H1 (cell line): ENCODE measurements around the gene ERGIC3. TPM values are rescaled to one million over a fixed set of nuclear protein-coding genes. Genes with fewer than 3 reads are reported as not detected.

Experiments
- CTCF ChIA-PET: fragments of 300-600 bp; sonication (Branson Sonifier 250); formaldehyde crosslinking; loops from one replicate; lab custom pipeline; 2021; ENCODE audit not compliant: partially characterized antibody; lab: Charles Lee
- POLR2A ChIA-PET: fragments of 300-600 bp; sonication (Branson Sonifier 250); formaldehyde crosslinking; loops from one replicate; lab custom pipeline; 2021; ENCODE audit warnings: inconsistent platforms; ENCODE audit not compliant: partially characterized antibody; lab: Charles Lee
- DNase-seq, 2 experiments: peaks; one replicate each; pipeline versions ENCODE4 v3.0.0 to v3.0.0-alpha.2; 2010 to 2022; ENCODE audit warnings: low spot score in 2 of 2, low read depth in 1 of 2, mixed read lengths in 1 of 2
- FAIRE-seq: peaks from 2 replicates; lab custom pipeline; 2011; peaks lifted over from hg19 to GRCh38; lab: Jason Lieb, UNC
- H2AFZ ChIP-seq: 2 replicates; pipeline ENCODE4 v1.8.1; 2012; ENCODE audit warnings: low read length, inconsistent platforms
- H2AK5ac ChIP-seq: 2 replicates; pipeline ENCODE4 v1.6.1; 2013; ENCODE audit warnings: low read depth, low read length
- H2BK120ac ChIP-seq: replicated peaks from 2 replicates; pipeline ENCODE3; 2013; ENCODE audit warnings: low read depth, low read length, inconsistent platforms
- H2BK12ac ChIP-seq: 2 replicates; pipeline ENCODE4 v1.6.1; 2013; ENCODE audit warnings: low read depth, low read length
- H2BK15ac ChIP-seq: 2 replicates; pipeline ENCODE4 v1.6.1; 2013; ENCODE audit warnings: low read length
- H2BK20ac ChIP-seq: 2 replicates; pipeline ENCODE4 v1.6.1; 2013; ENCODE audit warnings: low read length
- H2BK5ac ChIP-seq: 2 replicates; pipeline ENCODE4 v1.6.1; 2013; ENCODE audit warnings: low read depth, low read length
- H3K14ac ChIP-seq: 2 replicates; pipeline ENCODE4 v1.6.1; 2013; ENCODE audit warnings: inconsistent platforms; ENCODE audit not compliant: insufficient read length
- H3K18ac ChIP-seq: 2 replicates; pipeline ENCODE4 v1.6.1; 2013; ENCODE audit warnings: low read length; ENCODE audit errors: extremely low read depth
- H3K23ac ChIP-seq: 2 replicates; pipeline ENCODE4 v1.6.1; 2013; ENCODE audit warnings: inconsistent platforms; ENCODE audit not compliant: insufficient read length
- H3K23me2 ChIP-seq: 2 replicates; pipeline ENCODE4 v1.6.1; 2013; ENCODE audit warnings: low read depth, low read length
- H3K27ac ChIP-seq: 2 replicates; pipeline ENCODE4 v1.6.1; 2011; ENCODE audit warnings: low read depth, low read length, inconsistent platforms
- H3K27me3 ChIP-seq, 4 experiments: replicated peaks in 1 of 4; 1 replicate in 1 of 4; 2 replicates in 3 of 4; pipeline versions ENCODE4 v1.6.1 to v1.8.1; 2011 to 2013; ENCODE audit warnings: low read length in 3 of 4, mild to moderate bottlenecking in 3 of 4, inconsistent platforms in 2 of 4, mixed read lengths in 2 of 4, moderate library complexity in 1 of 4; ENCODE audit not compliant: control insufficient read depth in 3 of 4, insufficient read depth in 3 of 4; ENCODE audit errors: extremely low read depth in 1 of 4
- H3K36me3 ChIP-seq, 4 experiments: 2 replicates each; pipeline versions ENCODE4 v1.6.1 to v1.8.1; 2011 to 2013; ENCODE audit warnings: mild to moderate bottlenecking in 4 of 4, low read length in 3 of 4, moderate library complexity in 2 of 4, control low read depth in 1 of 4, inconsistent platforms in 1 of 4; ENCODE audit not compliant: insufficient read depth in 4 of 4, control insufficient read depth in 2 of 4
- H3K4ac ChIP-seq: replicated peaks from 2 replicates; pipeline ENCODE3; 2013; ENCODE audit warnings: low read length, low read depth, mixed read lengths, inconsistent platforms; ENCODE audit not compliant: insufficient read length
- H3K4me1 ChIP-seq, 4 experiments: replicated peaks in 1 of 4; 1 replicate in 1 of 4; 2 replicates in 3 of 4; pipeline versions ENCODE4 v1.6.1 to v1.8.1; 2011 to 2013; ENCODE audit warnings: low read length in 3 of 4, inconsistent platforms in 2 of 4, mixed read lengths in 1 of 4; ENCODE audit not compliant: insufficient read depth in 4 of 4, control insufficient read depth in 3 of 4
- H3K4me2 ChIP-seq, 2 experiments: 2 replicates each; pipeline versions ENCODE4 v1.6.1 to v1.8.1; 2011 to 2013; ENCODE audit warnings: low read depth in 2 of 2, low read length in 2 of 2, control low read depth in 1 of 2, inconsistent platforms in 1 of 2, mild to moderate bottlenecking in 1 of 2; ENCODE audit not compliant: insufficient read depth in 1 of 2
- H3K4me3 ChIP-seq, 4 experiments: fragments of 200-600, 300-600 bp in 1 of 4; sonication (generic), shearing (Covaris generic), sonication (Bioruptor Twin) in 1 of 4; 2 replicates each; pipeline versions ENCODE4 v1.5.1 to v1.8.1; 2011 to 2016; ENCODE audit warnings: low read length in 4 of 4, low read depth in 3 of 4, control low read depth in 2 of 4, inconsistent platforms in 2 of 4, mild to moderate bottlenecking in 2 of 4, mixed read lengths in 1 of 4, moderate library complexity in 1 of 4; ENCODE audit not compliant: insufficient read depth in 2 of 4; ENCODE audit errors: extremely low read depth in 1 of 4
- H3K56ac ChIP-seq: replicated peaks from 2 replicates; pipeline ENCODE3; 2013; ENCODE audit warnings: low read depth, mild to moderate bottlenecking, mixed read lengths, low read length, inconsistent platforms; ENCODE audit not compliant: insufficient read length
- H3K79me1 ChIP-seq: 2 replicates; pipeline ENCODE4 v1.6.1; 2013; ENCODE audit warnings: low read depth, low read length, control low read depth
- H3K79me2 ChIP-seq, 2 experiments: 2 replicates each; pipeline versions ENCODE4 v1.6.1 to v1.8.1; 2012 to 2013; ENCODE audit warnings: low read length in 2 of 2, mild to moderate bottlenecking in 2 of 2, inconsistent platforms in 1 of 2; ENCODE audit not compliant: insufficient read depth in 2 of 2, control insufficient read depth in 1 of 2
- H3K9ac ChIP-seq, 4 experiments: replicated peaks in 1 of 4; 1 replicate in 1 of 4; 2 replicates in 3 of 4; pipeline versions ENCODE4 v1.6.1 to v1.8.1; 2011 to 2013; ENCODE audit warnings: low read depth in 3 of 4, low read length in 3 of 4, control low read depth in 2 of 4, mild to moderate bottlenecking in 2 of 4, moderate library complexity in 2 of 4, inconsistent platforms in 1 of 4; ENCODE audit errors: extremely low read depth in 1 of 4
- H3K9me3 ChIP-seq, 2 experiments: 2 replicates each; pipeline versions ENCODE4 v1.6.1 to v1.8.1; 2012 to 2013; ENCODE audit warnings: mild to moderate bottlenecking in 2 of 2, moderate library complexity in 2 of 2, control low read depth in 1 of 2, inconsistent platforms in 1 of 2, low read depth in 1 of 2, low read length in 1 of 2, mixed read lengths in 1 of 2; ENCODE audit not compliant: insufficient read depth in 2 of 2
- H4K20me1 ChIP-seq, 2 experiments: replicated peaks in 1 of 2; 2 replicates each; pipeline versions ENCODE3 to v1.8.1; 2011 to 2013; ENCODE audit warnings: inconsistent platforms in 2 of 2, low read length in 2 of 2, mild to moderate bottlenecking in 1 of 2; ENCODE audit not compliant: insufficient read depth in 2 of 2, control insufficient read depth in 1 of 2
- H4K5ac ChIP-seq: 2 replicates; pipeline ENCODE4 v1.6.1; 2013; ENCODE audit warnings: low read length, low read depth, mixed read lengths, inconsistent platforms; ENCODE audit not compliant: insufficient read length
- H4K8ac ChIP-seq: 2 replicates; pipeline ENCODE4 v1.8.0; 2013; ENCODE audit warnings: mild to moderate bottlenecking, moderate library complexity, low read length, inconsistent platforms; ENCODE audit not compliant: insufficient read depth; ENCODE audit errors: extremely low read depth
- H4K91ac ChIP-seq: replicated peaks from 2 replicates; pipeline ENCODE3; 2013; ENCODE audit warnings: low read length, mixed read lengths, inconsistent platforms; ENCODE audit not compliant: insufficient read length
- BCL11A ChIP-seq, 2 experiments: IDR thresholded peaks; one replicate each; pipeline ENCODE4 v1.6.1; 2011; ENCODE audit warnings: low read depth in 2 of 2, low read length in 2 of 2, mild to moderate bottlenecking in 2 of 2
- CEBPB ChIP-seq: IDR thresholded peaks from 2 replicates; pipeline ENCODE4 v1.6.1; 2012; ENCODE audit warnings: low read depth, low read length
- CHD1 ChIP-seq: IDR thresholded peaks from 2 replicates; pipeline ENCODE4 v1.6.1; 2012; ENCODE audit warnings: low read depth, low read length, improper control_type of control experiment
- GABPA ChIP-seq: IDR thresholded peaks from 2 replicates; pipeline ENCODE4 v1.6.1; 2011; ENCODE audit warnings: mild to moderate bottlenecking, low read length, moderate library complexity, borderline replicate concordance; ENCODE audit not compliant: insufficient read depth
- SIRT6 ChIP-seq: IDR thresholded peaks from one replicate; pipeline ENCODE4 v1.7.1; 2012; ENCODE audit warnings: low read length, inconsistent platforms
- SIX5 ChIP-seq: IDR thresholded peaks from 2 replicates; pipeline ENCODE4 v1.6.1; 2011; ENCODE audit warnings: mild to moderate bottlenecking, low read depth, low read length
- TCF12 ChIP-seq: IDR thresholded peaks from 2 replicates; pipeline ENCODE4 v1.6.1; 2011; ENCODE audit warnings: low read depth, mild to moderate bottlenecking, low read length
- WGBS, 2 experiments: shearing (Covaris generic) in 1 of 2; methylation state at CpG; one replicate each; pipeline versions ENCODE4 v1.1.6 to v1.1.7; 2013 to 2015; ENCODE audit warnings: low lambda C conversion rate in 2 of 2, mixed read lengths in 2 of 2, inconsistent platforms in 1 of 2, low coverage in 1 of 2, missing lambda C conversion rate in 1 of 2; ENCODE audit not compliant: insufficient replicate concordance in 2 of 2, insufficient coverage in 1 of 2, insufficient read length in 1 of 2; ENCODE audit errors: extremely low coverage in 1 of 2, missing lambda C conversion rate in 1 of 2; 5-methylcytosine and 5-hydroxymethylcytosine counted together
- polyA plus RNA-seq, 7 experiments: library from polyadenylated mRNA; depleted of rRNA in 3 of 7; stranded (reverse) in 5 of 7; unstranded in 2 of 7; fragments of >200 nt in 5 of 7; fragments of 200-250 nt in 2 of 7; gene quantifications; 1 replicate in 5 of 7; 2 replicates in 1 of 7; 4 replicates in 1 of 7; pipeline versions ENCODE4 v1.2.1 to v1.2.3, GENCODE V29; 2011 to 2013; ENCODE audit warnings: missing spikeins in 2 of 7, mixed read lengths in 2 of 7
- total RNA-seq: library from RNA; stranded (reverse); fragmentation: NEBNext Ultra II Directional; extraction: Animal tissue kit (Norgen Biotek cat#: 25700); gene quantifications from 2 replicates; pipeline ENCODE4 v1.2.1, GENCODE V29; 2021

Gene ERGIC3
- total and polyA plus RNA-seq, 2 of the 8 experiments (the other 6 are each of a cell fraction or from before 2014, with no cell fraction given) = 178 to 341 TPM

- no peak for DNase-seq
- WGBS, 2 experiments = 84% methylated on average over 6 of the region's 8 CpGs; no CpG with 5 or more reads in 1 of the 2 experiments
- no peak for FAIRE-seq
These were observed 36.6 kb downstream of the ERGIC3 start for GRCh38 chr20:35578469-35578868.

More at GRCh38 chr20:35578469-35578868, 36.6 kb downstream of the ERGIC3 start:
- H3K79me2 ChIP-seq = no peaks in the 10 kb centered on the region
- no peak overlapping the region for H2BK120ac ChIP-seq
- H4K8ac ChIP-seq = no peak overlapping the region
- H2BK15ac ChIP-seq = no peak overlapping the region
- H3K23ac ChIP-seq = no peak overlapping the region
- H3K56ac ChIP-seq = no peak overlapping the region
- no peak overlapping the region for H2AFZ ChIP-seq
- H4K5ac ChIP-seq = no peak overlapping the region
- H3K9me3 ChIP-seq = no peaks in the 10 kb centered on the region
- no peaks in the 10 kb centered on the region for H4K20me1 ChIP-seq
- TF ChIP-seq SIRT6 = no peak
- no peak for TF ChIP-seq SIX5
- TF ChIP-seq GABPA = no peak
- TF ChIP-seq BCL11A (IDR thresholded peaks at IDR 0.05; ENCODE audit: low read depth in 2 of 2, low read length in 2 of 2) = no peak
- no peak for TF ChIP-seq TCF12
- TF ChIP-seq CEBPB = no peak
- no peak for TF ChIP-seq CHD1
- no peak overlapping the region for H3K27ac ChIP-seq
- no peak overlapping the region for H2BK12ac ChIP-seq
- no peaks in the 10 kb centered on the region for H3K36me3 ChIP-seq
- POLR2A ChIA-PET = interaction anchor here (0.9 to 1.7 kb wide), 2 partner anchors 18 to 123 kb away, joined by 3 to 4 read pairs; partner anchors contain the start of gene CEP250
- H2BK5ac ChIP-seq = no peak overlapping the region
- no peak overlapping the region for H2AK5ac ChIP-seq
- no peak overlapping the region for H3K4me2 ChIP-seq
- no peak overlapping the region for H3K4me3 ChIP-seq
- H3K4ac ChIP-seq = no peak overlapping the region
- CTCF ChIA-PET = interaction anchor here (1.0 to 1.7 kb wide), 4 partner anchors 10 to 412 kb away, joined by 3 to 6 read pairs (median 4); no protein-coding TSS in a partner anchor
- no peaks in the 10 kb centered on the region for H3K23me2 ChIP-seq
- no peak overlapping the region for H4K91ac ChIP-seq
- H3K79me1 ChIP-seq = no peaks in the 10 kb centered on the region
- H2BK20ac ChIP-seq = no peak overlapping the region
- no peak overlapping the region for H3K18ac ChIP-seq
- no peak overlapping the region for H3K9ac ChIP-seq
- H3K27me3 ChIP-seq = no peaks in the 10 kb centered on the region
- no peaks in the 10 kb centered on the region for H3K4me1 ChIP-seq
- H3K14ac ChIP-seq = no peak overlapping the region
